Parathyroid adenoma (tissue), 2 donors: ENCODE data around the gene MAGEF1.
"Not testable (repeated sequence)": the region's sequence is repeated elsewhere in the genome, so short reads cannot be mapped to it uniquely, and the experiment has no call there.

Source experiments
- H2AFZ ChIP-seq: fragments of 300-600 bp; sonication (generic); one replicate; pipeline ENCODE4 v1.7.0; 2017; ENCODE audit warnings: antibody characterized with exemption, mild to moderate bottlenecking
- H3K27ac ChIP-seq: fragments of 300-600 bp; sonication (generic); one replicate; pipeline ENCODE4 v1.7.0; 2017
- H3K27me3 ChIP-seq: fragments of 300-600 bp; sonication (generic); one replicate; pipeline ENCODE4 v1.7.0; 2017; ENCODE audit warnings: low read length; ENCODE audit not compliant: control insufficient read depth, insufficient read depth
- H3K36me3 ChIP-seq: fragments of 300-600 bp; sonication (generic); one replicate; pipeline ENCODE4 v1.7.0; 2017; ENCODE audit warnings: low read length; ENCODE audit not compliant: control insufficient read depth, insufficient read depth
- H3K4me1 ChIP-seq: fragments of 300-600 bp; sonication (generic); one replicate; pipeline ENCODE4 v1.7.0; 2017; ENCODE audit warnings: control low read depth
- H3K4me2 ChIP-seq: fragments of 300-600 bp; sonication (generic); one replicate; pipeline ENCODE4 v1.7.0; 2017; ENCODE audit warnings: low read length
- H3K4me3 ChIP-seq: fragments of 300-600 bp; sonication (generic); one replicate; pipeline ENCODE4 v1.7.0; 2017; ENCODE audit warnings: low read depth, low read length
- H3K79me2 ChIP-seq: fragments of 300-600 bp; sonication (generic); one replicate; pipeline ENCODE4 v1.7.0; 2017; ENCODE audit warnings: control low read depth
- H3K9ac ChIP-seq: fragments of 300-600 bp; sonication (generic); one replicate; pipeline ENCODE4 v1.7.0; 2017; ENCODE audit warnings: mild to moderate bottlenecking
- H3K9me3 ChIP-seq: fragments of 300-600 bp; sonication (generic); one replicate; pipeline ENCODE4 v1.7.0; 2017; ENCODE audit warnings: low read length; ENCODE audit not compliant: control insufficient read depth
- CTCF ChIP-seq: fragments of 300-600 bp; sonication (generic); IDR thresholded peaks from one replicate; pipeline ENCODE4 v1.7.0; 2017; ENCODE audit warnings: antibody characterized with exemption, mild to moderate bottlenecking
- donor health status: primary hyperparathyroidism.

Gene MAGEF1

GRCh38 chr3:184731786-184732537 lies 20.1 kb upstream of the MAGEF1 start:
- H3K27ac ChIP-seq: no peak overlapping the region
- H3K4me2 ChIP-seq: no peak overlapping the region
- no peaks in the 10 kb centered on the region for H3K9me3 ChIP-seq
- no peak for TF ChIP-seq CTCF
- H3K4me3 ChIP-seq: no peak overlapping the region
- H3K79me2 ChIP-seq: no peaks in the 10 kb centered on the region
- H3K9ac ChIP-seq: no peak overlapping the region
- H3K36me3 ChIP-seq: no peaks in the 10 kb centered on the region
- no peaks in the 10 kb centered on the region for H3K4me1 ChIP-seq
- no peaks in the 10 kb centered on the region for H3K27me3 ChIP-seq
- H2AFZ ChIP-seq: no peak overlapping the region

- no peaks in the 10 kb centered on the region for H3K36me3 ChIP-seq
- H3K4me1 ChIP-seq: no peaks in the 10 kb centered on the region
- H2AFZ ChIP-seq: no peak overlapping the region
- no peak overlapping the region for H3K4me3 ChIP-seq
- no peak for TF ChIP-seq CTCF
- H3K79me2 ChIP-seq: no peaks in the 10 kb centered on the region
- H3K27me3 ChIP-seq: no peaks in the 10 kb centered on the region
- H3K27ac ChIP-seq: no peak overlapping the region
- no peak overlapping the region for H3K9ac ChIP-seq
- H3K9me3 ChIP-seq: no peaks in the 10 kb centered on the region
- no peak overlapping the region for H3K4me2 ChIP-seq
Observed at GRCh38 chr3:184730924-184731323, 19.1 kb upstream of the MAGEF1 start.

GRCh38 chr3:184729154-184729553 lies 17.3 kb upstream of the MAGEF1 start:
- not testable (repeated sequence) for H3K79me2 ChIP-seq, H3K36me3 ChIP-seq, H3K4me2 ChIP-seq, H3K9ac ChIP-seq, H3K27ac ChIP-seq, H3K4me1 ChIP-seq, H3K9me3 ChIP-seq, H3K4me3 ChIP-seq, H3K27me3 ChIP-seq, H2AFZ ChIP-seq

GRCh38 chr3:184728010-184728527 lies 16.2 kb upstream of the MAGEF1 start:
- Histone ChIP-seq H3K79me2 (no peaks in the 10 kb centered on the region), H3K36me3 (no peaks in the 10 kb centered on the region), H3K4me1 (no peaks in the 10 kb centered on the region), H3K9me3 (no peaks in the 10 kb centered on the region), H2AFZ (no peak overlapping the region), H3K27ac (no peak overlapping the region), H3K9ac (no peak overlapping the region), H3K4me3 (no peak overlapping the region), H3K4me2 (no peak overlapping the region), H3K27me3 (no peaks in the 10 kb centered on the region)
- no peak for TF ChIP-seq CTCF

GRCh38 chr3:184727357-184728009 lies 15.6 kb upstream of the MAGEF1 start:
- Histone ChIP-seq H3K27ac (no peak overlapping the region), H3K9ac (no peak overlapping the region), H3K27me3 (no peaks in the 10 kb centered on the region), H3K9me3 (no peaks in the 10 kb centered on the region), H3K36me3 (no peaks in the 10 kb centered on the region), H3K4me1 (no peaks in the 10 kb centered on the region), H2AFZ (no peak overlapping the region), H3K4me3 (no peak overlapping the region), H3K79me2 (no peaks in the 10 kb centered on the region), H3K4me2 (no peak overlapping the region)
- peak; percentile 55 for TF ChIP-seq CTCF
